GM13977 (cell line): Measurements from ENCODE around the gene UCK1.

ENCODE experiments used
- DNase-seq: peaks from one replicate; pipeline ENCODE4 v3.0.0; 2012; ENCODE audit warnings: low spot score
- CTCF ChIP-seq: IDR thresholded peaks from 2 replicates; pipeline ENCODE4 v1.5.1; 2012; ENCODE audit warnings: mild to moderate bottlenecking, control low read depth; ENCODE audit not compliant: insufficient read depth; ENCODE audit errors: extremely low read depth, missing control alignments
- in situ Hi-C: fragments of 300-500 bp; cut with MboI; formaldehyde crosslinking; loops from one replicate; pipeline ENCODE4 v1.12.0; 2022; ENCODE audit warnings: low sequenced_read_pairs, low pct_unique_long_range_greater_than_20kb, mixed read lengths, inconsistent platforms; ENCODE audit not compliant: unreplicated experiment

The UCK1 gene

GRCh38 chr9:131528886-131529505, 2.1 kb downstream of the UCK1 start:
- no peak for TF ChIP-seq CTCF
- in situ Hi-C loops, result no loop called here
- no peak for DNase-seq

GRCh38 chr9:131528186-131528585, 2.9 kb downstream of the UCK1 start:
- in situ Hi-C loops, result no loop called here
- no peak for TF ChIP-seq CTCF
- no peak for DNase-seq

GRCh38 chr9:131525643-131526565, 5.2 kb downstream of the UCK1 start:
- DNase-seq, result no peak
- no peak for TF ChIP-seq CTCF
- in situ Hi-C loops, result no loop called here

GRCh38 chr9:131524665-131525315, 6.3 kb downstream of the UCK1 start:
- in situ Hi-C loops, result no loop called here
- DNase-seq, result no peak
- TF ChIP-seq CTCF, result no peak

GRCh38 chr9:131523451-131524435, 7.3 kb downstream of the UCK1 start:
- no peak for TF ChIP-seq CTCF
- in situ Hi-C loops, result no loop called here
- no peak for DNase-seq

GRCh38 chr9:131523086-131523388, 8.0 kb downstream of the UCK1 start:
- DNase-seq, result no peak
- in situ Hi-C loops, result no loop called here
- no peak for TF ChIP-seq CTCF
